ENCODE results near the gene P2RY14.

DNA sequence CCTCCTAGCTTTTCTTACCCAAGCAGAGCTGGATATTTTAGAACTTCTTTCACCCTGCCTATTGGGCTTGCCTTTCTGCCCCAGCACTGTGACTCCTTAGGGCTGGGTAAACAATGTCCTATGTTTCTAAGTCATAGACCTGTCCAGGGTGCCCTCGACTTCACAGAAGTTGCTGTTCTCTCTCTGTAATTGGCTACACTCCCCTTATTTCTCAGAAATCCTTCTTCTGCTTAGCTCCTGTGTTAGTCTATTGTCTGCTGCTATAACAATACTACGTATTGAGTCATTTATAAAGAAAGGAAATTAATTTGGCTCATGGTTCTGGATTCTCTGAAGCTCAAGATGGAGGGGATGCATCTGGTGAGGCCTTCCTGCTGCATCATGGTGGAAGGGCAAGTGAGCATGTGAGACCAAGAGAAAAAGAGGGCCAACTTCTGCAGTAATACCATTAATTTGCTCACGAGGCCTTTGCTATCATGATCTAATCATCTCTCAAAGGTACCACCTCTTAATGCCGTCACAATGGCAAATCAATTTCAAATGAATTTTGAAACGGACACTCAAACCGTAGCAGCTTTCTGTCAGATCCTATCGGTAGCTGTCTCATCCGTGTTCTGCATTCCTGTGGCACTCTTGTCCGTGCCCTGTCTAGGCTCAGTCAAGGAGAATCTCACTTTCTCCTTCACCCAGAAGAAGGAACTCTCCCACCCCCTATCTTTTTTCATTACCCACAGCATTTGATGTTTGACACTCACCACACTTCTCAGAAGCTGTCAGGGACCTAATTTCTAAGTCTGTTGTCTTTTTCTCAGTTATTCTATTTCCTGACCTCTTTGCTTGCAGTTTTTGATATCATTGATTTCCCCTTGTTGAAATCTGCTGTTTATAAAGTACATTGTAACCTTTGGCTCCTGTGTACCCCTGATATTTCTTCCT lies 53.0 kb downstream of the P2RY14 start:
- TF ChIP-seq, protein P1, sequence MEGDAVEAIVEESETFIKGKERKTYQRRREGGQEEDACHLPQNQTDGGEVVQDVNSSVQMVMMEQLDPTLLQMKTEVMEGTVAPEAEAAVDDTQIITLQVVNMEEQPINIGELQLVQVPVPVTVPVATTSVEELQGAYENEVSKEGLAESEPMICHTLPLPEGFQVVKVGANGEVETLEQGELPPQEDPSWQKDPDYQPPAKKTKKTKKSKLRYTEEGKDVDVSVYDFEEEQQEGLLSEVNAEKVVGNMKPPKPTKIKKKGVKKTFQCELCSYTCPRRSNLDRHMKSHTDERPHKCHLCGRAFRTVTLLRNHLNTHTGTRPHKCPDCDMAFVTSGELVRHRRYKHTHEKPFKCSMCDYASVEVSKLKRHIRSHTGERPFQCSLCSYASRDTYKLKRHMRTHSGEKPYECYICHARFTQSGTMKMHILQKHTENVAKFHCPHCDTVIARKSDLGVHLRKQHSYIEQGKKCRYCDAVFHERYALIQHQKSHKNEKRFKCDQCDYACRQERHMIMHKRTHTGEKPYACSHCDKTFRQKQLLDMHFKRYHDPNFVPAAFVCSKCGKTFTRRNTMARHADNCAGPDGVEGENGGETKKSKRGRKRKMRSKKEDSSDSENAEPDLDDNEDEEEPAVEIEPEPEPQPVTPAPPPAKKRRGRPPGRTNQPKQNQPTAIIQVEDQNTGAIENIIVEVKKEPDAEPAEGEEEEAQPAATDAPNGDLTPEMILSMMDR (IDR thresholded peaks at IDR 0.05; ENCODE audit: borderline replicate concordance, extremely low read depth, low read length, poor library complexity, severe bottlenecking) = no peak
- no peak for TF ChIP-seq EZH2 (IDR thresholded peaks at IDR 0.05; ENCODE audit: borderline replicate concordance, low read depth, low read length, severe bottlenecking)

Measured in DND-41 (cell line).